Neural progenitor cell (in vitro differentiated cells): Measurements from ENCODE around the gene FYN. TPM values are rescaled to one million over a fixed set of nuclear protein-coding genes. Genes with fewer than 3 reads are reported as not detected.
"Not testable (repeated sequence)": the region's sequence is repeated elsewhere in the genome, so short reads cannot be mapped to it uniquely, and the experiment has no call there.

Experiments
- DNase-seq: peaks from one replicate; pipeline ENCODE4 v3.0.0-alpha.2; 2016; ENCODE audit warnings: low spot score
- H2AFZ ChIP-seq: fragments of 200-600 bp; sonication (generic); replicated peaks from 2 replicates; pipeline ENCODE4 v1.6.1; 2016; ENCODE audit warnings: antibody characterized with exemption
- H3F3A ChIP-seq: fragments of 200-600 bp; sonication (generic); 2 replicates; pipeline ENCODE4 v1.6.1; 2016; ENCODE audit warnings: antibody characterized with exemption, low read depth
- H3K27ac ChIP-seq: fragments of 200-600 bp; sonication (generic); 2 replicates; pipeline ENCODE4 v1.5.1; 2016; ENCODE audit warnings: mild to moderate bottlenecking
- H3K27me3 ChIP-seq: fragments of 200-600 bp; sonication (generic); 2 replicates; pipeline ENCODE4 v1.6.1; 2016; ENCODE audit warnings: mild to moderate bottlenecking, moderate library complexity
- H3K36me3 ChIP-seq: fragments of 200-600 bp; sonication (generic); 2 replicates; pipeline ENCODE4 v1.5.1; 2016
- H3K4me1 ChIP-seq: fragments of 200-600 bp; sonication (generic); 2 replicates; pipeline ENCODE4 v1.6.1; 2016; ENCODE audit warnings: mixed run types
- H3K4me2 ChIP-seq: fragments of 200-600 bp; sonication (generic); 2 replicates; pipeline ENCODE4 v1.6.1; 2016
- H3K4me3 ChIP-seq: fragments of 200-600 bp; sonication (generic); 2 replicates; pipeline ENCODE4 v1.5.1; 2016
- H3K79me2 ChIP-seq: fragments of 200-600 bp; sonication (generic); 2 replicates; pipeline ENCODE4 v1.6.1; 2016; ENCODE audit warnings: low read depth
- H3K9ac ChIP-seq: fragments of 200-600 bp; sonication (generic); 2 replicates; pipeline ENCODE4 v1.6.1; 2016
- H3K9me3 ChIP-seq: fragments of 200-600 bp; sonication (generic); 2 replicates; pipeline ENCODE4 v1.5.1; 2016; ENCODE audit warnings: low read depth
- H4K20me1 ChIP-seq: fragments of 200-600 bp; sonication (generic); 2 replicates; pipeline ENCODE4 v1.6.1; 2016; ENCODE audit warnings: low read depth
- H3K27ac Mint-ChIP-seq: 3 replicates; pipeline ENCODE4 v1.8.0; 2021; ENCODE audit warnings: mixed read lengths
- H3K27me3 Mint-ChIP-seq: 2 replicates; pipeline ENCODE4 v1.8.0; 2022; ENCODE audit warnings: low read depth, mild to moderate bottlenecking, inconsistent platforms, moderate library complexity, mixed read lengths; ENCODE audit not compliant: insufficient read depth
- H3K36me3 Mint-ChIP-seq: 3 replicates; pipeline ENCODE4 v1.8.0; 2021; ENCODE audit warnings: mixed read lengths
- H3K4me1 Mint-ChIP-seq: 3 replicates; pipeline ENCODE4 v1.8.0; 2021; ENCODE audit warnings: mixed read lengths
- H3K4me3 Mint-ChIP-seq: 3 replicates; pipeline ENCODE4 v1.8.0; 2021; ENCODE audit warnings: mild to moderate bottlenecking, moderate library complexity, mixed read lengths
- H3K9me3 Mint-ChIP-seq: 3 replicates; pipeline ENCODE4 v1.8.0; 2020; ENCODE audit warnings: mixed read lengths
- CTCF ChIP-seq: fragments of 200-600 bp; sonication (generic); IDR thresholded peaks from 2 replicates; pipeline ENCODE4 v1.5.1; 2017; ENCODE audit warnings: antibody characterized with exemption, mild to moderate bottlenecking
- EZH2 ChIP-seq: fragments of 200-600 bp; sonication (generic); IDR thresholded peaks from 2 replicates; pipeline ENCODE4 v1.6.1; 2017; ENCODE audit warnings: antibody characterized with exemption, mild to moderate bottlenecking, moderate library complexity
- EZH2phosphoT487 ChIP-seq: fragments of 200-600 bp; sonication (generic); IDR thresholded peaks from 2 replicates; pipeline ENCODE4 v1.6.1; 2017; ENCODE audit warnings: antibody characterized with exemption
- total RNA-seq: library from RNA; depleted of rRNA; stranded (reverse); fragments of >200 nt; gene quantifications from 2 replicates; pipeline ENCODE4 v1.2.3, GENCODE V29; 2015; ENCODE audit warnings: low replicate concordance

The FYN gene
- total RNA-seq, 1 donor from 2014 or later, result 167 TPM

- no peak overlapping the region for H3K4me2 ChIP-seq
- Mint-ChIP-seq H3K4me1 (peaks cover 9% of the 10 kb centered on the region), H3K36me3 (peaks cover 38% of the 10 kb centered on the region), H3K27ac (no peak overlapping the region), H3K4me3 (no peak overlapping the region), H3K9me3 (no peaks in the 10 kb centered on the region), H3K27me3 (peaks cover 4% of the 10 kb centered on the region)
- TF ChIP-seq EZH2phosphoT487 (no peak), EZH2 (no peak), CTCF (no peak)
- no peaks in the 10 kb centered on the region for H3K9me3 ChIP-seq
- no peaks in the 10 kb centered on the region for H3F3A ChIP-seq
- no peak for DNase-seq
- no peaks in the 10 kb centered on the region for H3K27me3 ChIP-seq
- H4K20me1 ChIP-seq, result peaks cover 2% of the 10 kb centered on the region
- no peak overlapping the region for H2AFZ ChIP-seq
- no peak overlapping the region for H3K27ac ChIP-seq
- H3K36me3 ChIP-seq, result no peaks in the 10 kb centered on the region
- H3K79me2 ChIP-seq, result peaks cover 56% of the 10 kb centered on the region
- no peak overlapping the region for H3K4me3 ChIP-seq
- no peak overlapping the region for H3K9ac ChIP-seq
- H3K4me1 ChIP-seq, result peaks cover 32% of the 10 kb centered on the region
Observed at GRCh38 chr6:111837007-111837406, 36.2 kb downstream of the FYN start.

- Histone ChIP-seq H3K4me2 (peak overlapping the region; percentile 10), H3K4me3 (no peak overlapping the region), H2AFZ (no peak overlapping the region), H3K4me1 (peaks cover 22% of the 10 kb centered on the region), H3K79me2 (peaks cover 51% of the 10 kb centered on the region), H3K27ac (no peak overlapping the region), H3K9me3 (no peaks in the 10 kb centered on the region), H3K27me3 (no peaks in the 10 kb centered on the region), H4K20me1 (no peaks in the 10 kb centered on the region), H3F3A (no peaks in the 10 kb centered on the region), H3K36me3 (no peaks in the 10 kb centered on the region), H3K9ac (no peak overlapping the region)
- Mint-ChIP-seq H3K9me3 (no peaks in the 10 kb centered on the region), H3K4me1 (peaks cover 9% of the 10 kb centered on the region), H3K27me3 (peaks cover 4% of the 10 kb centered on the region), H3K36me3 (peaks cover 38% of the 10 kb centered on the region), H3K27ac (no peak overlapping the region), H3K4me3 (no peak overlapping the region)
- no peak for TF ChIP-seq EZH2phosphoT487
- TF ChIP-seq CTCF, result no peak
- TF ChIP-seq EZH2, result no peak
- no peak for DNase-seq
Observed at GRCh38 chr6:111835807-111836206, 37.4 kb downstream of the FYN start.

GRCh38 chr6:111835398-111835797, 37.9 kb downstream of the FYN start:
- H3K27ac Mint-ChIP-seq, DNase-seq, H3F3A ChIP-seq, H2AFZ ChIP-seq, H3K9me3 ChIP-seq, H3K4me3 ChIP-seq, H3K9ac ChIP-seq, H3K27me3 ChIP-seq, H3K27me3 Mint-ChIP-seq, H3K9me3 Mint-ChIP-seq, H3K27ac ChIP-seq, H4K20me1 ChIP-seq, H3K36me3 ChIP-seq, H3K4me3 Mint-ChIP-seq, H3K4me1 Mint-ChIP-seq: not testable (repeated sequence)
- peaks cover 51% of the 10 kb centered on the region for H3K79me2 ChIP-seq
- peaks cover 18% of the 10 kb centered on the region for H3K4me1 ChIP-seq
- peaks cover 36% of the 10 kb centered on the region for H3K36me3 Mint-ChIP-seq
- H3K4me2 ChIP-seq, result peak overlapping the region; percentile 10

DNA sequence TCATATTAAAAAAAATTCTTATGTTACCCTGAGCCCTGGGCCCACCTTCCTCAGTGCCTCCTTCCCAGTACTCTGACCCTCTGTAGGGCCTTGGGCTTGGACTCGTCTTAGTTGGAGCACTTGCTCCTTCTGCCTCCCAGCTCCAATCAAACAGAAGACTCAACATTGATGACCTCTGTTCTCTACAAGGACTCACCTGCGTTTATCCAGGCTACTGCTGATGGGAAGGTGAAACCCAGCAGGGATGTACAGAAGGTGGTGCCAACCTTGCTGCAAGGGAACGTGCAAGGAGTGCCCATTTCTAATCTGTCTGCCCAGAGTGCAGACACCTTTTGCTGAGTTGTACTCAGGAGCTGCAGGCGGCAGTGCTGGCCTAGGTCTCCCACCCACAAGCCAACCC, 38.9 kb downstream of the FYN start:
- Histone ChIP-seq H4K20me1 (no peaks in the 10 kb centered on the region), H3K79me2 (peaks cover 51% of the 10 kb centered on the region), H3K4me2 (no peak overlapping the region), H2AFZ (no peak overlapping the region), H3K9ac (no peak overlapping the region), H3K27ac (no peak overlapping the region), H3K36me3 (no peaks in the 10 kb centered on the region), H3F3A (no peaks in the 10 kb centered on the region), H3K4me3 (no peak overlapping the region), H3K27me3 (no peaks in the 10 kb centered on the region), H3K4me1 (peaks cover 15% of the 10 kb centered on the region), H3K9me3 (no peaks in the 10 kb centered on the region)
- no peak for DNase-seq
- Mint-ChIP-seq H3K4me1 (peaks cover 9% of the 10 kb centered on the region), H3K27me3 (peaks cover 4% of the 10 kb centered on the region), H3K9me3 (no peaks in the 10 kb centered on the region), H3K27ac (no peak overlapping the region), H3K36me3 (peaks cover 38% of the 10 kb centered on the region), H3K4me3 (no peak overlapping the region)
- no peak for TF ChIP-seq EZH2
- TF ChIP-seq CTCF, result no peak
- no peak for TF ChIP-seq EZH2phosphoT487
